ENCODE results near the gene MXD4.
"Not testable (repeated sequence)": the region's sequence is repeated elsewhere in the genome, so short reads cannot be mapped to it uniquely, and the experiment has no call there.

The MXD4 gene

GRCh38 chr4:2291705-2292645, 30.1 kb upstream of the MXD4 start:
- no peak for DNase-seq

GRCh38 chr4:2290974-2291704, 29.2 kb upstream of the MXD4 start:
- DNase-seq: no peak

GRCh38 chr4:2290488-2290887, 28.6 kb upstream of the MXD4 start:
- DNase-seq: no peak

GRCh38 chr4:2289955-2290333, 28.0 kb upstream of the MXD4 start:
- no peak for DNase-seq

DNA sequence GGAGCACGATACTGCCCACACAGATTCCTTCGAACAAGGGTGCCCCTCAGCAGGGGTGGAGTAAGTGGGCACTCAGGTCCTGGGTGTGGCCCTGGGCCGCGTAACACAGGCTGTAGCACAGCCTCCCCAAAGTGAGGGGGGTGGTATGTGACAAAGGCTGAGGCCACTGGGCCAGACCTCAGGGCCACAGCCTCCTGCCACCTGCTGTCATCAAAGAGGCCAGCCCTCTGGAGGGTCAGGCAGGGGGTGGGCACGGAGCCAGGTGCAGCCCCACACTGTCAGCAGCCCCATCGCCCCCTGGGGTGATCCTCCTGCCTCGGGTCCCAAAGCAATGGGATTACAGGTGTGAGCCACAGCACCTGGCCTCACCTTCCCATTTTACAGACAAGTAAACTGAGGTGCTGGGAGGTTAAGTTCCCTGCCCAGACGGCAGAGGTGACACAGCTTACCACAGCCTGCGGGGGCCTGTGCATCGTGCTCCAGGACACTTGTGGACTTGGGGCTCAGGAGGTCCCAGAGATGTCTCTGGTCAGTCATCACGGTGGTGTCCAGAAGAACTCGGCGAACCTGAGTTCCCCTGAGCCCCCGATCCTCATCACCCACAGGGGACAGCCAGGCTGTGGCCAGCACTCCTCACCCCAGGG, 27.5 kb upstream of the MXD4 start:
- no peak for DNase-seq

- no peak for DNase-seq
Observed at GRCh38 chr4:2288051-2288541, 26.2 kb upstream of the MXD4 start.

GRCh38 chr4:2287594-2287915, 25.6 kb upstream of the MXD4 start:
- no peak for DNase-seq

GRCh38 chr4:2286904-2287593, 25.1 kb upstream of the MXD4 start:
- no peak for DNase-seq

DNA sequence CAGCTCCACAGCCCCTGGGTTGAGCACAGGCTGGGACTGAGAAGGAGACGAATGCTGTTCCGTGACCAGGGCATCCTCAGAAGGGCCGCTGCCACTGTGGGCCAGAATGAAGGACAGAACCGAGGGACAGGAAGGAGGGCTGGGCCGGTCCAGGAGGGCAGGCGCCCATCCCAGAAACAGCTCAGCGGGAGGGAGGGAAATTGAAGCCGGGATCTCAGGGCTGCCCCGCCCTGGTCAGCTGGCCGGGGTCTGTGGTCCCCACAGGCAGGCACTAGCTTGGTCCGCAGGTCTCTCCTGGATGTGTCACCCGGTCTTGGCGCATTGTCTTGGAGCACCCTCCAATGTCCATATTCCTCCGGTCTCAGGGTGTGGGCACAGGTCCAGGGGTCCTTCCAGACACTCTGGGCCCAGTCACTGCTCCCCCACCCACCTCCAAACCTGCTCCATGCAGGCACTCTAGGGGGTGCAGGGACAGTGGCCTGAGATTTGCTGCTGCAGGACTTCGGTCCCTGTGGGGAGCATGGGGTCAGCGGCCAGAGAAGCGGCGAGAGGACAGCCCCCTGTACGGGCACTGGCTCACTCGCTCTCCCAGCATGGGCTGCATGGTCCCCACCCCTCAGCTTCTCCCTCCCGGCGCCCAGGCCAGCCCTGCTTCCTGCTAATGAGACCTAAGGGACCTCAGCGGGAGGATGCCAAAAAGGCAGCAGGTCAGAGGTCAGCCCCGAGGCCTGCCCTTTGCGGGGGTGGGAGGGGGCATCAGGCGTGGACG, 23.9 kb upstream of the MXD4 start:
- no peak for DNase-seq

- DNase-seq: no peak
Observed at GRCh38 chr4:2284934-2285612, 23.2 kb upstream of the MXD4 start.

DNA sequence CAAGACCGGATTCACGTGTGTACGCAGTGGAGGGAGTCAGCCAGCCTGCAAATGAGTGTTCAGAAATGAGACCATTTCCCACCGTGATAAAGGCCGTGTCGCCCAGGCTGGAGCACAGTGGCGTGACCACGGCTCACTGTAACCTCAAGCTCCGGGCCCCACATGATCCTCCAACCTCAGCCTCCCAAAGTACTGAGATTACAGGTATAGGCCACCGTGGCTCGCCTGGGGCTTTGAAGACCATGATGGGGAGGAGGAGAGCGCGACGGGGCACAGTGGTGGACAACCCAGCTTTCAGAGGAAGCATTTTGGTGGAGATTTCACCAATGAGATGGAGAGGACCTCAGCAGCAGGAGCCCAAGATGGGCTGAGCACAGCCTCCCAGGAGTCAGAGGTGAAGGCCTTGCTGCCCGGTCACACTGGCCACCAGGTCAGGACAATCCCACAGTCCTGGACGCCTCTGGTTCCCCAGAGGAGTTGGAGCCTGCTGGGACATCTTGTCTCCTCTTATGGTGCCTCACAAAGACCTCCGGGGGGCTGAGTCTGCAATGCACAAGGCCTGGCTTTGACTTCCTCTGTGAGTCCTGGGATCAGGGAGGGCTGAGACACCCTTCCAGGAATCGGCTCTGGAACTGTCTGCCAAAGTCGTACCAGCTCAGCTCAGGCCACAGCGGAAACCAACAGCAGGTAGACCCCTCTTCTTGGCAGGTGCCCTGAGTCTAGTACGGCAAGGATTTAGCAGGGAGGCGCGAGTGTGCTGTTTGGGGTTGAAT, 22.4 kb upstream of the MXD4 start:
- no peak for DNase-seq

- no peak for DNase-seq
Observed at GRCh38 chr4:2283199-2283711, 21.3 kb upstream of the MXD4 start.

DNA sequence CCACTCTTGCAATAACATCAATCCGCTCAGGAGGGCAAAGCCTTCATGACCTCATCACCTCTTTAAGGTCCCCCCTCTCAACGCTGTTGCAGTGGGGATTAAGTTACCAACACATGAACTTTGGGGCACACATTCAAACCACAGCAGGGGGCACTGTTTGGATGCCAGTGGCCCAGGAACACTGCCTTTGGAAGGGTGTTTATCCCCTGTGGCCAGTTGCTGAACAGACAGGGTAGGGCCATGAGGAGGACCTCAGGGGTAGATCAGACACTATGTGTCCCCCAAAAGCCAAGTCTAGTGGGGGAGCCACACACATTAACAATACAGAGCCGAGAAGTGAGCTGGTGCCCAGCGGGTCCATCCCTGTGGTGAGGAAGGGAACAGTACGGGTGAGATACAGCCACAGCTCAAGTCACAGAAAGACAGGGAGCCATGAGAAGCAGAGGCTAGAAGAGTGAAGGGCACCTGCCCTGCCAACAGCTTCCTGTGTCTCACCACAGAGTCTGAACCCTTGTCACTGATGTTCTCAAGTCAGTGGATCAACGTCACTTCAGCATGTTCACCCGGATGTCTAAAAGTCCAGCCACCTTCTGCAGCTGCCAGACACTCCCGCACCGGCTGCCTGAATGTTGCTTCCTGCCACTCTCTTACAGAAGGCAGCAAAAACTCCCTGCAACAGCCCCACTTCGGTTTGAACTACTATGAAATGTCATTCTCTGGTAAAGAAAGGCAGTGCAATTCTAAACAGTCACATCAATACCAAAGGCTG, 19.9 kb upstream of the MXD4 start:
- DNase-seq: no peak

GRCh38 chr4:2280531-2281300, 18.8 kb upstream of the MXD4 start:
- DNase-seq: no peak

DNA sequence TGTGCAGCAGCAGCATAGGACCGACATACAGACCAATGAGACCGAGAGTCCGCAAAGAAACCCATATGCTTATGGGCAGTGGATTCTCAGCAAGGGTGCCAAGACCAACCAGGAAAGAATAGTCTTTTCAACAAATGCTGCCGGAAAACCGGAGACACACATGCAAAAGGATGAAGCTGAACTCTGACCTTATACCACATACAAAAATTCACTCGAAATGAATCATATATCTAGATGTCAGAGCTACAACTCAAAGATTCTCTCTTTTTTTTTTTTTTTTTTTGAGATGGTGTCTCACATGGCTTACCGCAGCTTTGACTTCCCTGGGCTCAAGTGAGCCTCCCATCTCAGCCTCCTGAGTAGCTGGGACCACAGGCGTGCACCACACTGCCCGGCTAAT, 16.0 kb upstream of the MXD4 start:
- no peak for DNase-seq

DNA sequence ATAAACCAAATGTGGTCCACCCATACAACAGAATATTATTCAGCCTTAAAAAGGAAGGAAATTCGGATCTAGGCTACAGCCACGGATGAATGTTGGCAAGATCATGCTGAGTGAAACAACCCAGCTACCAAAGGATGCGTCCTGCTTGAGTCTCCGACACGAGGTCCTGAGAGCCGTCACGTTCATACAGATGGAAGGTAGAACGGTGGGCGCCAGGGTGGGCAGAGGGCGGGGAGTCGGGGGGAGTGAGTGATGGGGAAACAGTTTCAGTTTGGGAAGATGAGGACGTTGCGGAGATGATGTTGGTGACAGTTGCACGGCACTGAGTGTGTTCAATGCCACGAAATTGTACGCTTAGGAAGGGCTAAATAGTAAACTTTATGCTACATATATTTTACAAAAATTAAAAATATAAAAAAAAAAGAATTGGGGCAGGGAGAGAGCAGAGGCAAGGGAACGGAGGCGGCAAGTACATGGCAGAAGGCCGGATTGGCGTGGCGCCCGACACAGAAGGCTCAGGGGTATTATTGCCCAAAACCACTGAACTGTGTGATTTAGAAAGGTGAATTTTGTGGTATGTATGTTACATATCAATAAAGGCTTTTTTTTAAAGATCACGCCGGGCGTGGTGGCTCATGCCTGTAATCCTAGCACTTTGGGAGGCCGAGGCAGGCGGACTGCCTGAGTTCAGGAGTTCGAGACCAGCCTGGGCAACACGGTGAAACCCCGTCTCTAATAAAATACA, 14.8 kb upstream of the MXD4 start:
- DNase-seq: no peak

DNA sequence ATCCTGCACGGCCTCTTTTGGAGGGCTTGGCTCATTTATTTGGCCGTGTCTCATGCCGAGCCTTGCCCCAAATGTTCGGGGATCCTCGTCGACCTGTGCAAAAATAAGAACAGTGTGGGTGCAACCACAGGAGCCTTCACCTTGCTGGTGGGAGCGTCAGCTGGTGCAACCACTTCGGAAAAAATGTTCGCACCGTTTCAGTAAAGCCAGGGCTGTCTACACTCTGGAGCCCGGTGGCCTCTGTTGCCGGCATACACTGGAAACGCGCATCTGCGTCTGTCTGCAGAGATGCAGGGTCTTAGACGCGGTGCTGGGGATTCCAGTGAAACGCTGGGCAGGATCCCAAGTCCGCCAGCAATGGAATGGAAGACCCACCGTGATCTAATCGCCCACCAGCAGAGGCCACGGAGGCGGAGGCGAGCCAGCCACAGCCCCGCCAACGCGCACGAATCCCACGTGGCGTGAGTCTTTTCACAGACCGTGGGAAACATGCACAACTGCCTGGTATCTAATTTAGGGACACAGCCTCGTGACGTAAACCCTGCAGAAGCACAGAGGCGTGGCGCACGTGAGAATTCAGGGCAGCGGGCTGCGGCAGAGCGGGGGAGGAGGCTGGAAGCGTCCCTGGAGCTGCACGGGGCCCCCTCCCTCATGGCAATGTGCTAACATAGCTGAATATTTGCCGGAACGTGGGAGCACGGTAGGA, 13.8 kb upstream of the MXD4 start:
- no peak for DNase-seq

DNA sequence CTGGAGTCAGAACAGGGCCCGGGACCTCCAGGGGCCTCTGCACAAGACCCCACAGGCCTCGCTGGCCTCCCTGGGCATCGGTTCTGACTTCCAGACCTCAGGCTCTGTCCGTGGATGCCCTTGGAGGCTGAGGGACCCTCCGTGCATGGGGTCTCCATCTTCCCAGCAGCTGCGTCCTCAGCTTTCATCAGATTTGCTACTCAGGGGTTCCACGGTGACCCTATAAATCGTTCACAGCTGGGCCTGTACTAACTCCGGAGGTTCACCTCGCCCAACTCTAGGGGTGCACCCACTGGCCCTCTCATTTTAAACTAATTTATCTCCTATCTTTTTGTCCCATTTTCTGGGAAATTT, 13.1 kb upstream of the MXD4 start:
- DNase-seq: not testable (repeated sequence)
